ENCODE data around the gene MSRB1.

- TF ChIP-seq POLR2A (IDR thresholded peaks at IDR 0.05) (no peak), CTCF (IDR thresholded peaks at IDR 0.05) (no peak)
These were observed 42.6 kb downstream of the MSRB1 start for GRCh38 chr16:1900452-1900774.
